ENCODE data around the gene TMEM42.

- TF ChIP-seq, protein P1, sequence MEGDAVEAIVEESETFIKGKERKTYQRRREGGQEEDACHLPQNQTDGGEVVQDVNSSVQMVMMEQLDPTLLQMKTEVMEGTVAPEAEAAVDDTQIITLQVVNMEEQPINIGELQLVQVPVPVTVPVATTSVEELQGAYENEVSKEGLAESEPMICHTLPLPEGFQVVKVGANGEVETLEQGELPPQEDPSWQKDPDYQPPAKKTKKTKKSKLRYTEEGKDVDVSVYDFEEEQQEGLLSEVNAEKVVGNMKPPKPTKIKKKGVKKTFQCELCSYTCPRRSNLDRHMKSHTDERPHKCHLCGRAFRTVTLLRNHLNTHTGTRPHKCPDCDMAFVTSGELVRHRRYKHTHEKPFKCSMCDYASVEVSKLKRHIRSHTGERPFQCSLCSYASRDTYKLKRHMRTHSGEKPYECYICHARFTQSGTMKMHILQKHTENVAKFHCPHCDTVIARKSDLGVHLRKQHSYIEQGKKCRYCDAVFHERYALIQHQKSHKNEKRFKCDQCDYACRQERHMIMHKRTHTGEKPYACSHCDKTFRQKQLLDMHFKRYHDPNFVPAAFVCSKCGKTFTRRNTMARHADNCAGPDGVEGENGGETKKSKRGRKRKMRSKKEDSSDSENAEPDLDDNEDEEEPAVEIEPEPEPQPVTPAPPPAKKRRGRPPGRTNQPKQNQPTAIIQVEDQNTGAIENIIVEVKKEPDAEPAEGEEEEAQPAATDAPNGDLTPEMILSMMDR (conservative IDR thresholded peaks at IDR 0.05 in 1 of 2, IDR thresholded peaks at IDR 0.05 in 1 of 2; ENCODE audit: extremely low read depth in 1 of 2, insufficient read depth in 1 of 2, low read depth in 1 of 2, low read length in 2 of 2) = no peak
- TF ChIP-seq EZH2 (IDR thresholded peaks at IDR 0.05; ENCODE audit: borderline replicate concordance, low read length) = no peak
Observed at GRCh38 chr3:44903314-44903713, 41.6 kb downstream of the TMEM42 start.

All from mammary epithelial cell (primary cell).